Keratinocyte (primary cell): ENCODE results near the gene SPTBN1. TPM values are rescaled to one million over a fixed set of nuclear protein-coding genes. Genes with fewer than 3 reads are reported as not detected.

Experiments
- DNase-seq: peaks from one replicate; pipeline ENCODE4 v3.0.0-alpha.2; 2011; ENCODE audit warnings: low read depth, missing footprints, low spot score
- FAIRE-seq: peaks from 2 replicates; lab custom pipeline; 2011; peaks lifted over from hg19 to GRCh38; lab: Jason Lieb, UNC
- H2AFZ ChIP-seq: 2 replicates; pipeline ENCODE4 v1.6.0; 2012; ENCODE audit warnings: low read length, control low read depth, inconsistent platforms; ENCODE audit not compliant: control insufficient read depth
- H3K27ac ChIP-seq: 2 replicates; pipeline ENCODE4 v1.5.1; 2011; ENCODE audit warnings: low read length; ENCODE audit not compliant: control insufficient read depth, insufficient read depth
- H3K27me3 ChIP-seq: 3 replicates; pipeline ENCODE4 v1.6.0; 2011; ENCODE audit warnings: low read length; ENCODE audit not compliant: control insufficient read depth, insufficient read depth; ENCODE audit errors: extremely low read depth
- H3K36me3 ChIP-seq, 2 experiments: 2 replicates in 1 of 2; 3 replicates in 1 of 2; pipeline ENCODE4 v1.5.1; 2011; ENCODE audit warnings: low read length in 2 of 2, mild to moderate bottlenecking in 1 of 2; ENCODE audit not compliant: control insufficient read depth in 2 of 2, insufficient read depth in 2 of 2; ENCODE audit errors: extremely low read depth in 1 of 2
- H3K4me1 ChIP-seq: 3 replicates; pipeline ENCODE4 v1.5.1; 2011; ENCODE audit warnings: low read length; ENCODE audit not compliant: control insufficient read depth, insufficient read depth; ENCODE audit errors: extremely low read depth
- H3K4me2 ChIP-seq: 3 replicates; pipeline ENCODE4 v1.6.0; 2011; ENCODE audit warnings: low read depth, low read length; ENCODE audit not compliant: control insufficient read depth, insufficient read depth; ENCODE audit errors: extremely low read depth
- H3K4me3 ChIP-seq, 3 experiments: fragments of 200-600 bp in 1 of 3; sonication (generic) in 1 of 3; 2 replicates in 2 of 3; 3 replicates in 1 of 3; pipeline ENCODE4 v1.5.1; 2011 to 2016; ENCODE audit warnings: low read length in 3 of 3, mild to moderate bottlenecking in 3 of 3, control low read depth in 2 of 3, inconsistent platforms in 1 of 3, low read depth in 1 of 3, mixed read lengths in 1 of 3, mixed run types in 1 of 3, moderate library complexity in 1 of 3; ENCODE audit not compliant: control insufficient read depth in 2 of 3, insufficient read depth in 2 of 3; ENCODE audit errors: extremely low read depth in 1 of 3
- H3K79me2 ChIP-seq: 2 replicates; pipeline ENCODE4 v1.6.0; 2012; ENCODE audit warnings: low read length; ENCODE audit not compliant: control insufficient read depth, insufficient read depth
- H3K9ac ChIP-seq: 3 replicates; pipeline ENCODE4 v1.6.0; 2011; ENCODE audit warnings: low read length; ENCODE audit not compliant: control insufficient read depth, insufficient read depth; ENCODE audit errors: extremely low read depth
- H3K9me1 ChIP-seq: 3 replicates; pipeline ENCODE4 v1.6.0; 2011; ENCODE audit warnings: low read length; ENCODE audit not compliant: control insufficient read depth, insufficient read depth; ENCODE audit errors: extremely low read depth
- H3K9me3 ChIP-seq: 2 replicates; pipeline ENCODE4 v1.5.1; 2012; ENCODE audit warnings: low read depth, low read length; ENCODE audit not compliant: control insufficient read depth
- H4K20me1 ChIP-seq: 3 replicates; pipeline ENCODE4 v1.6.0; 2011; ENCODE audit warnings: low read length; ENCODE audit not compliant: control insufficient read depth, insufficient read depth; ENCODE audit errors: extremely low read depth
- EZH2 ChIP-seq: IDR thresholded peaks from one replicate; pipeline ENCODE4 v1.6.1; 2012; ENCODE audit warnings: inconsistent platforms, mild to moderate bottlenecking, low read length, moderate library complexity
- dilution Hi-C: fragments of 300-500 bp; cut with MboI; formaldehyde crosslinking; loops from one replicate; pipeline ENCODE4 v1.7.0; 2020; ENCODE audit warnings: low sequenced_read_pairs; ENCODE audit not compliant: extremely low pct_ligation_motif_present
- polyA plus RNA-seq, 5 experiments: library from polyadenylated mRNA; depleted of rRNA in 3 of 5; stranded (reverse) in 3 of 5; stranded (forward) in 1 of 5; unstranded in 1 of 5; fragments of >200 nt; gene quantifications; 1 replicate in 1 of 5; 2 replicates in 3 of 5; 3 replicates in 1 of 5; pipeline versions ENCODE4 v1.2.1 to v1.2.3, GENCODE V29; 2011 to 2012; ENCODE audit warnings: missing spikeins in 2 of 5, low read depth in 1 of 5, low replicate concordance in 1 of 5
- TF ChIP-seq, protein P1 (sequence below), 3 experiments: IDR thresholded peaks in 1 of 3; conservative IDR thresholded peaks in 1 of 3; optimal IDR thresholded peaks in 1 of 3; 2 replicates in 2 of 3; 3 replicates in 1 of 3; pipeline versions ENCODE3 to v1.5.1; 2011; ENCODE audit warnings: low read length in 3 of 3, mild to moderate bottlenecking in 3 of 3, moderate library complexity in 2 of 3, control low read depth in 1 of 3, inconsistent platforms in 1 of 3; ENCODE audit not compliant: insufficient read depth in 2 of 3; ENCODE audit errors: extremely low read depth in 1 of 3

Gene SPTBN1
- polyA plus RNA-seq, 1 donor (not counting 4 experiments of a cell fraction or from before 2014, with no cell fraction given), result 40.0 TPM

GRCh38 chr2:54604871-54605270 lies 148.7 kb downstream of the SPTBN1 start:
- no peak for FAIRE-seq
- Histone ChIP-seq H3K27me3 (no peaks in the 10 kb centered on the region), H3K27ac (no peak overlapping the region), H3K36me3 (peaks cover 3% of the 10 kb centered on the region in 2 experiments), H3K9me1 (peaks cover 7% of the 10 kb centered on the region), H3K9ac (no peak overlapping the region), H3K4me3 (no peak overlapping the region), H3K79me2 (peaks cover 93% of the 10 kb centered on the region), H4K20me1 (peaks cover 3% of the 10 kb centered on the region), H3K4me2 (no peak overlapping the region), H2AFZ (no peak overlapping the region), H3K9me3 (no peaks in the 10 kb centered on the region), H3K4me1 (peaks cover 31% of the 10 kb centered on the region)
- DNase-seq, result no peak
- dilution Hi-C loops, result no loop called here
- TF ChIP-seq EZH2, result no peak
- TF ChIP-seq, protein P1, sequence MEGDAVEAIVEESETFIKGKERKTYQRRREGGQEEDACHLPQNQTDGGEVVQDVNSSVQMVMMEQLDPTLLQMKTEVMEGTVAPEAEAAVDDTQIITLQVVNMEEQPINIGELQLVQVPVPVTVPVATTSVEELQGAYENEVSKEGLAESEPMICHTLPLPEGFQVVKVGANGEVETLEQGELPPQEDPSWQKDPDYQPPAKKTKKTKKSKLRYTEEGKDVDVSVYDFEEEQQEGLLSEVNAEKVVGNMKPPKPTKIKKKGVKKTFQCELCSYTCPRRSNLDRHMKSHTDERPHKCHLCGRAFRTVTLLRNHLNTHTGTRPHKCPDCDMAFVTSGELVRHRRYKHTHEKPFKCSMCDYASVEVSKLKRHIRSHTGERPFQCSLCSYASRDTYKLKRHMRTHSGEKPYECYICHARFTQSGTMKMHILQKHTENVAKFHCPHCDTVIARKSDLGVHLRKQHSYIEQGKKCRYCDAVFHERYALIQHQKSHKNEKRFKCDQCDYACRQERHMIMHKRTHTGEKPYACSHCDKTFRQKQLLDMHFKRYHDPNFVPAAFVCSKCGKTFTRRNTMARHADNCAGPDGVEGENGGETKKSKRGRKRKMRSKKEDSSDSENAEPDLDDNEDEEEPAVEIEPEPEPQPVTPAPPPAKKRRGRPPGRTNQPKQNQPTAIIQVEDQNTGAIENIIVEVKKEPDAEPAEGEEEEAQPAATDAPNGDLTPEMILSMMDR (optimal IDR thresholded peaks at IDR 0.05 in 1 of 3, IDR thresholded peaks at IDR 0.05 in 1 of 3, conservative IDR thresholded peaks at IDR 0.05 in 1 of 3; ENCODE audit: extremely low read depth in 1 of 3, insufficient read depth in 2 of 3, low read length in 3 of 3), result no peak

GRCh38 chr2:54605836-54606235 lies 149.7 kb downstream of the SPTBN1 start:
- no peak overlapping the region for H3K4me3 ChIP-seq
- H3K27ac ChIP-seq, result no peak overlapping the region
- peaks cover 24% of the 10 kb centered on the region for H3K4me1 ChIP-seq
- peaks cover 7% of the 10 kb centered on the region for H3K9me1 ChIP-seq
- no peak overlapping the region for H3K4me2 ChIP-seq
- H3K79me2 ChIP-seq, result peaks cover 95% of the 10 kb centered on the region
- TF ChIP-seq EZH2, result no peak
- TF ChIP-seq, protein P1 (optimal IDR thresholded peaks at IDR 0.05 in 1 of 3, IDR thresholded peaks at IDR 0.05 in 1 of 3, conservative IDR thresholded peaks at IDR 0.05 in 1 of 3; ENCODE audit: extremely low read depth in 1 of 3, insufficient read depth in 2 of 3, low read length in 3 of 3), result no peak
- peaks cover 5% of the 10 kb centered on the region for H4K20me1 ChIP-seq
- no peak overlapping the region for H3K9ac ChIP-seq
- H3K9me3 ChIP-seq, result no peaks in the 10 kb centered on the region
- FAIRE-seq (no peak), DNase-seq (no peak)
- peaks cover 2 to 3% of the 10 kb centered on the region in 2 experiments for H3K36me3 ChIP-seq
- H2AFZ ChIP-seq, result no peak overlapping the region
- no peaks in the 10 kb centered on the region for H3K27me3 ChIP-seq
- dilution Hi-C loops, result no loop called here
